Bronchial epithelial cell (primary cell): ENCODE data around the gene SDF2L1. TPM values are rescaled to one million over a fixed set of nuclear protein-coding genes. Genes with fewer than 3 reads are reported as not detected.

Experiments used
- DNase-seq: peaks from one replicate; pipeline ENCODE4 v3.0.0-alpha.2; 2010; ENCODE audit warnings: low read depth
- FAIRE-seq: peaks from 2 replicates; lab custom pipeline; 2011; peaks lifted over from hg19 to GRCh38; lab: Jason Lieb, UNC
- H3K27me3 ChIP-seq: 2 replicates; pipeline ENCODE4 v1.5.1; 2011; ENCODE audit warnings: low read length; ENCODE audit not compliant: control insufficient read depth, insufficient read depth
- H3K36me3 ChIP-seq: 2 replicates; pipeline ENCODE4 v1.5.1; 2011; ENCODE audit warnings: low read length; ENCODE audit not compliant: control insufficient read depth, insufficient read depth
- H3K4me3 ChIP-seq: 2 replicates; pipeline ENCODE4 v1.5.1; 2011; ENCODE audit warnings: mild to moderate bottlenecking, low read depth, low read length, control low read depth
- total RNA-seq: library from RNA; depleted of rRNA; stranded (reverse); fragments of >200 nt; gene quantifications from 2 replicates; pipeline ENCODE4 v1.2.1, GENCODE V29; 2014
- TF ChIP-seq, protein P1 (sequence below): IDR thresholded peaks from 2 replicates; pipeline ENCODE4 v1.5.1; 2011; ENCODE audit warnings: mild to moderate bottlenecking, moderate library complexity, low read length, control low read depth, inconsistent platforms; ENCODE audit not compliant: insufficient read depth, severe bottlenecking

Gene SDF2L1
- total RNA-seq, 1 donor from 2014 or later: 67.9 TPM

- FAIRE-seq (no peak), DNase-seq (no peak)
- Histone ChIP-seq H3K27me3 (no peaks in the 10 kb centered on the region), H3K36me3 (peaks cover 38% of the 10 kb centered on the region), H3K4me3 (no peak overlapping the region)
- TF ChIP-seq, protein P1, sequence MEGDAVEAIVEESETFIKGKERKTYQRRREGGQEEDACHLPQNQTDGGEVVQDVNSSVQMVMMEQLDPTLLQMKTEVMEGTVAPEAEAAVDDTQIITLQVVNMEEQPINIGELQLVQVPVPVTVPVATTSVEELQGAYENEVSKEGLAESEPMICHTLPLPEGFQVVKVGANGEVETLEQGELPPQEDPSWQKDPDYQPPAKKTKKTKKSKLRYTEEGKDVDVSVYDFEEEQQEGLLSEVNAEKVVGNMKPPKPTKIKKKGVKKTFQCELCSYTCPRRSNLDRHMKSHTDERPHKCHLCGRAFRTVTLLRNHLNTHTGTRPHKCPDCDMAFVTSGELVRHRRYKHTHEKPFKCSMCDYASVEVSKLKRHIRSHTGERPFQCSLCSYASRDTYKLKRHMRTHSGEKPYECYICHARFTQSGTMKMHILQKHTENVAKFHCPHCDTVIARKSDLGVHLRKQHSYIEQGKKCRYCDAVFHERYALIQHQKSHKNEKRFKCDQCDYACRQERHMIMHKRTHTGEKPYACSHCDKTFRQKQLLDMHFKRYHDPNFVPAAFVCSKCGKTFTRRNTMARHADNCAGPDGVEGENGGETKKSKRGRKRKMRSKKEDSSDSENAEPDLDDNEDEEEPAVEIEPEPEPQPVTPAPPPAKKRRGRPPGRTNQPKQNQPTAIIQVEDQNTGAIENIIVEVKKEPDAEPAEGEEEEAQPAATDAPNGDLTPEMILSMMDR: no peak
Measured at GRCh38 chr22:21685164-21685513, 43.0 kb downstream of the SDF2L1 start.

GRCh38 chr22:21686193-21686608 lies 44.1 kb downstream of the SDF2L1 start:
- Histone ChIP-seq H3K4me3 (no peak overlapping the region), H3K27me3 (no peaks in the 10 kb centered on the region), H3K36me3 (peaks cover 36% of the 10 kb centered on the region)
- DNase-seq (no peak), FAIRE-seq (no peak)
- TF ChIP-seq, protein P1: no peak

- Histone ChIP-seq H3K36me3 (peaks cover 33% of the 10 kb centered on the region), H3K27me3 (no peaks in the 10 kb centered on the region), H3K4me3 (no peak overlapping the region)
- TF ChIP-seq, protein P1: no peak
- DNase-seq (no peak), FAIRE-seq (no peak)
Measured at GRCh38 chr22:21686634-21687393, 44.7 kb downstream of the SDF2L1 start.

DNA sequence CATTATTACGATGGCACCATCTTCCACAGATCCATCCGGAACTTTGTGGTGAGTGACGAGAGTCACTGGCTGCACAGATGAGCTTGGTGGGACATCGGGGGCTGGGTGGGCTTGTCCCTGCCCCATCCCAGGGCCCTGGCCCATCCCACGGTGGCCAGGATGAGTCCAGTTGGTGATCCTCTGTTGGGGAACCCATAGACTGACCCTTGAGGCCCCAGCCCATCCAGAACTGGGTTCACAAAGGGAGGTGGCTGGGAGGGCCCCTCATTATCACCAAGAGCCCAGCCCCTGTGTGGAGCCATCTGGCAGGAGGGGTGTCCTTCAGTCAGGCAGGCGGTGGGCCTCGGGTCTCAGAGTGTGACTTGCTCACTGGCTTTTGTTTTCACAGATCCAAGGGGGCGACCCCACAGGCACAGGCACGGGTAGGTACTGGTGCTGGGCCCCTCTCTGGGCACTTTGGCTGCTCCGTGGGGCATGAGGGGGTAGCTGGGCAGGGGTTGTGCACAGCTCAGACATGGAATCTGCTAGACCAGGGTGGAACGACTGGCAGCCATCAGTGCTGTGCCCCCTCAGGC lies 45.7 kb downstream of the SDF2L1 start:
- DNase-seq (no peak), FAIRE-seq (no peak)
- Histone ChIP-seq H3K4me3 (no peak overlapping the region), H3K36me3 (peaks cover 27% of the 10 kb centered on the region), H3K27me3 (no peaks in the 10 kb centered on the region)
- TF ChIP-seq, protein P1: no peak

DNA sequence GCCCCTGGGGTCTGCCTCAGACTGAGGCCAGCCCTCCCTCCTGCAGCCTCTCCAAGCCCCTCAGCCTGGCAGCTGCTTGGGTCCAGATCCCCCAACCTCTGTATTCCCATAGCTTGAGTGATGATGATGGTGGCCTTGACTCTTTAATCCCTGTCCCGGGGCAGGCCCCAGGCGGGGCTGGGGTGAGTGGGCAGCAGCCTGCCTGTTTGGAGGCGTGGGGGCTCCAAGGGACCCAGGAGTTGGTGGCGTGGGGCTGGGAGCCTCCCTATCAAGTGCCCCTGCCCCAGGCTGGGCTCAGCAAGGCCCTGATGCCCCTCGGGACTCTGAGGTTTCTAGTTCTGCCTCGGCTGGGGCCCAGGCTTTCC lies 46.2 kb downstream of the SDF2L1 start:
- peaks cover 25% of the 10 kb centered on the region for H3K36me3 ChIP-seq
- DNase-seq (no peak), FAIRE-seq (no peak)
- TF ChIP-seq, protein P1: no peak
- H3K4me3 ChIP-seq: no peak overlapping the region
- no peaks in the 10 kb centered on the region for H3K27me3 ChIP-seq
